GM23338 (cell line): ENCODE results near the gene FRAS1. TPM values are rescaled to one million over a fixed set of nuclear protein-coding genes. Genes with fewer than 3 reads are reported as not detected.
A peak's percentile ranks its signal among the peaks of the same experiment; 100 is the strongest.

ENCODE experiments used
- ATAC-seq: fragments of 200-7000 bp; cut with Tn5 transposase; 3 replicates; pipeline ENCODE4 v1.9.1; 2020
- DNase-seq: peaks from one replicate; pipeline ENCODE4 v3.0.0-alpha.2; 2015; ENCODE audit warnings: low spot score
- H2AFZ ChIP-seq: fragments of 200-600 bp; sonication (generic); 2 replicates; pipeline ENCODE4 v1.8.0; 2016; ENCODE audit warnings: antibody characterized with exemption, mild to moderate bottlenecking, moderate library complexity
- H3F3A ChIP-seq: fragments of 200-600 bp; sonication (generic); replicated peaks from 2 replicates; pipeline ENCODE4 v1.8.0; 2017; ENCODE audit warnings: antibody characterized with exemption, mixed run types, low read depth
- H3K27ac ChIP-seq: fragments of 200-600 bp; sonication (generic); 2 replicates; pipeline ENCODE4 v1.6.1; 2016; ENCODE audit warnings: low read depth
- H3K27me3 ChIP-seq: fragments of 200-600 bp; sonication (generic); 2 replicates; pipeline ENCODE4 v1.8.0; 2016; ENCODE audit warnings: mild to moderate bottlenecking, mixed run types, moderate library complexity; ENCODE audit not compliant: insufficient read depth
- H3K36me3 ChIP-seq: fragments of 200-600 bp; sonication (generic); 2 replicates; pipeline ENCODE4 v1.8.0; 2016; ENCODE audit warnings: mild to moderate bottlenecking; ENCODE audit not compliant: insufficient read depth
- H3K4me1 ChIP-seq: fragments of 200-600 bp; sonication (generic); 2 replicates; pipeline ENCODE4 v1.8.0; 2016; ENCODE audit warnings: mild to moderate bottlenecking, moderate library complexity; ENCODE audit not compliant: insufficient read depth
- H3K4me2 ChIP-seq: fragments of 200-600 bp; sonication (generic); 2 replicates; pipeline ENCODE4 v1.7.1; 2017; ENCODE audit warnings: mixed run types
- H3K4me3 ChIP-seq: fragments of 200-600 bp; sonication (generic); 2 replicates; pipeline ENCODE4 v1.6.1; 2016; ENCODE audit warnings: mixed run types
- H3K79me2 ChIP-seq: fragments of 200-600 bp; sonication (generic); replicated peaks from 2 replicates; pipeline ENCODE4 v1.8.0; 2017; ENCODE audit warnings: mild to moderate bottlenecking; ENCODE audit not compliant: insufficient read depth
- H3K9me2 ChIP-seq: fragments of 200-600 bp; sonication (generic); 2 replicates; pipeline ENCODE4 v1.8.0; 2017; ENCODE audit not compliant: insufficient read depth
- H4K20me1 ChIP-seq: fragments of 200-600 bp; sonication (generic); replicated peaks from 2 replicates; pipeline ENCODE4 v1.8.0; 2017; ENCODE audit warnings: mild to moderate bottlenecking; ENCODE audit not compliant: insufficient read depth
- H3K27ac Mint-ChIP-seq: 2 replicates; pipeline ENCODE4 v1.8.0; 2020; ENCODE audit warnings: inconsistent platforms, mild to moderate bottlenecking, moderate library complexity, mixed read lengths
- H3K27me3 Mint-ChIP-seq: 3 replicates; pipeline ENCODE4 v1.8.0; 2022; ENCODE audit warnings: low read depth, mild to moderate bottlenecking, moderate library complexity, mixed read lengths, inconsistent platforms; ENCODE audit not compliant: insufficient read depth, poor library complexity
- H3K36me3 Mint-ChIP-seq: 3 replicates; pipeline ENCODE4 v1.8.0; 2021; ENCODE audit warnings: low read depth, mild to moderate bottlenecking, inconsistent platforms, moderate library complexity, mixed read lengths
- H3K4me1 Mint-ChIP-seq: 3 replicates; pipeline ENCODE4 v1.8.0; 2020; ENCODE audit warnings: mild to moderate bottlenecking, inconsistent platforms, mixed read lengths
- H3K4me3 Mint-ChIP-seq: 3 replicates; pipeline ENCODE4 v1.8.0; 2021; ENCODE audit warnings: moderate library complexity, mild to moderate bottlenecking, inconsistent platforms, mixed read lengths
- H3K9me3 Mint-ChIP-seq: 3 replicates; pipeline ENCODE4 v1.8.0; 2020; ENCODE audit warnings: moderate library complexity, mild to moderate bottlenecking, inconsistent platforms, mixed read lengths
- STAT1 ChIP-seq: IDR thresholded peaks from one replicate; pipeline ENCODE4 v1.6.1; 2016; ENCODE audit warnings: antibody characterized with exemption; ENCODE audit not compliant: unreplicated experiment
- ZNF114 ChIP-seq: fragments of 250-450 bp; sonication (Bioruptor Pico); IDR thresholded peaks from 2 replicates; pipeline ENCODE4 v1.5.0; 2020; ENCODE audit warnings: mild to moderate bottlenecking, moderate library complexity
- polyA plus RNA-seq: library from polyadenylated mRNA; unstranded; fragments of >200 nt; fragmentation: Nextera tagmentation; extraction: Ambion mirVana; gene quantifications from 2 replicates; pipeline ENCODE4 v1.2.1, GENCODE V29; 2016
- total RNA-seq: library from RNA; depleted of rRNA; stranded (reverse); fragments of >200 nt; shearing (Covaris generic); gene quantifications from 2 replicates; pipeline ENCODE4 v1.2.3, GENCODE V29; 2014
- TF ChIP-seq, protein P1 (sequence below): IDR thresholded peaks from 2 replicates; pipeline ENCODE4 v1.6.1; 2016; ENCODE audit warnings: antibody characterized with exemption
- TF ChIP-seq, protein P2 (sequence below): fragments of 250-450 bp; sonication (Bioruptor Pico); IDR thresholded peaks from 2 replicates; pipeline ENCODE4 v1.5.0; 2020; ENCODE audit warnings: mild to moderate bottlenecking, moderate library complexity
- TF ChIP-seq, protein P3 (sequence below), 2 experiments: fragments of 200-600 bp in 1 of 2; sonication (generic) in 1 of 2; conservative IDR thresholded peaks; 2 replicates each; pipeline versions ENCODE4 v1.5.1 to v1.6.1; 2016 to 2017; ENCODE audit warnings: antibody characterized with exemption in 2 of 2, low read depth in 2 of 2, mild to moderate bottlenecking in 2 of 2, moderate library complexity in 1 of 2

FRAS1 gene
- total and polyA plus RNA-seq, 2 experiments from 2014 or later: 12.4 to 108 TPM

DNA sequence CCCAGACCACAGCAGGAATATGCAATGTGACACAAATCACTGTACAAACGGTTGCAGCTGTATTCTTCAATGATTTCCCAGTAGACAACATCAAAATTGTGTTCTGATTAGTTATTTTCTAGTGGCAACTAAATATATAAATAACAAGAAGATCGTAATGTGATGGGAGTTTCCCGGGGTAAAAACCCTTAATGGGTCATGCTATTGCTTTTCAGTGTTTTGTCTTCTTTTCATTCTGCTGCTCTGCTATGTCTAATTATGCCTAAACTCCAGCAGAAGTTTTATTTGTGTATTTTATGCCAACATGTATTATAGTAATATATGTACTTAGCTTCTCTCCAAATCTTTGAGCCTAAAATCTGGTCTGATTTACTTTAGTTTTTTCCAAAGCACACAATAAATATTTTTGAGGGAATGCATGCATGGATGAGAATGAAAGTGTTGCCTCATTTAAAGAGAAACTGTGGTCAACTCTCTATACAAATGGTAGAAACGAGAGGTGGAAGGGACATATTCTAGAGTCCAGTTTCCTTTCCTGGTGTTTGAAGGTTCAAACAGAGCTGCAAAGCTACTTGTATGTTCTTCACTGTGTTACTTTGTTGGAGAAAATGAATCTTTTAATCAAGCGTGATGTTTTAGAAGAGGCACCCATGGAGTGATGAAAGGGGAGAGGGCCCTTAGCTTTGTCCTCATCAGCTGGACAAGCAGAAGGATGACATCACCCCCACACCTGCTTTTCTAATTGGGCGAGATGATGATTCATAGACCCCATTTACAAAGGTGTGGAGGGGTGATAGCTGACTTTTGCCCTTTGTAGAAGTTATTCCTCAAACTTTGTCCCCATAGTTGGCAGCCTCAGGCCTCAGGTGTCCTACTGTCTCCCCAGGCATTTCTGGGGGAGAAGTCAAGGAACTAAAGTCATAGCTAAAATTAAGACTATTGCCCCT is 129.7 kb downstream of the FRAS1 start (continued):
- TF ChIP-seq, protein P1, sequence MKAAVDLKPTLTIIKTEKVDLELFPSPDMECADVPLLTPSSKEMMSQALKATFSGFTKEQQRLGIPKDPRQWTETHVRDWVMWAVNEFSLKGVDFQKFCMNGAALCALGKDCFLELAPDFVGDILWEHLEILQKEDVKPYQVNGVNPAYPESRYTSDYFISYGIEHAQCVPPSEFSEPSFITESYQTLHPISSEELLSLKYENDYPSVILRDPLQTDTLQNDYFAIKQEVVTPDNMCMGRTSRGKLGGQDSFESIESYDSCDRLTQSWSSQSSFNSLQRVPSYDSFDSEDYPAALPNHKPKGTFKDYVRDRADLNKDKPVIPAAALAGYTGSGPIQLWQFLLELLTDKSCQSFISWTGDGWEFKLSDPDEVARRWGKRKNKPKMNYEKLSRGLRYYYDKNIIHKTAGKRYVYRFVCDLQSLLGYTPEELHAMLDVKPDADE: no peak
- TF ChIP-seq, protein P2, sequence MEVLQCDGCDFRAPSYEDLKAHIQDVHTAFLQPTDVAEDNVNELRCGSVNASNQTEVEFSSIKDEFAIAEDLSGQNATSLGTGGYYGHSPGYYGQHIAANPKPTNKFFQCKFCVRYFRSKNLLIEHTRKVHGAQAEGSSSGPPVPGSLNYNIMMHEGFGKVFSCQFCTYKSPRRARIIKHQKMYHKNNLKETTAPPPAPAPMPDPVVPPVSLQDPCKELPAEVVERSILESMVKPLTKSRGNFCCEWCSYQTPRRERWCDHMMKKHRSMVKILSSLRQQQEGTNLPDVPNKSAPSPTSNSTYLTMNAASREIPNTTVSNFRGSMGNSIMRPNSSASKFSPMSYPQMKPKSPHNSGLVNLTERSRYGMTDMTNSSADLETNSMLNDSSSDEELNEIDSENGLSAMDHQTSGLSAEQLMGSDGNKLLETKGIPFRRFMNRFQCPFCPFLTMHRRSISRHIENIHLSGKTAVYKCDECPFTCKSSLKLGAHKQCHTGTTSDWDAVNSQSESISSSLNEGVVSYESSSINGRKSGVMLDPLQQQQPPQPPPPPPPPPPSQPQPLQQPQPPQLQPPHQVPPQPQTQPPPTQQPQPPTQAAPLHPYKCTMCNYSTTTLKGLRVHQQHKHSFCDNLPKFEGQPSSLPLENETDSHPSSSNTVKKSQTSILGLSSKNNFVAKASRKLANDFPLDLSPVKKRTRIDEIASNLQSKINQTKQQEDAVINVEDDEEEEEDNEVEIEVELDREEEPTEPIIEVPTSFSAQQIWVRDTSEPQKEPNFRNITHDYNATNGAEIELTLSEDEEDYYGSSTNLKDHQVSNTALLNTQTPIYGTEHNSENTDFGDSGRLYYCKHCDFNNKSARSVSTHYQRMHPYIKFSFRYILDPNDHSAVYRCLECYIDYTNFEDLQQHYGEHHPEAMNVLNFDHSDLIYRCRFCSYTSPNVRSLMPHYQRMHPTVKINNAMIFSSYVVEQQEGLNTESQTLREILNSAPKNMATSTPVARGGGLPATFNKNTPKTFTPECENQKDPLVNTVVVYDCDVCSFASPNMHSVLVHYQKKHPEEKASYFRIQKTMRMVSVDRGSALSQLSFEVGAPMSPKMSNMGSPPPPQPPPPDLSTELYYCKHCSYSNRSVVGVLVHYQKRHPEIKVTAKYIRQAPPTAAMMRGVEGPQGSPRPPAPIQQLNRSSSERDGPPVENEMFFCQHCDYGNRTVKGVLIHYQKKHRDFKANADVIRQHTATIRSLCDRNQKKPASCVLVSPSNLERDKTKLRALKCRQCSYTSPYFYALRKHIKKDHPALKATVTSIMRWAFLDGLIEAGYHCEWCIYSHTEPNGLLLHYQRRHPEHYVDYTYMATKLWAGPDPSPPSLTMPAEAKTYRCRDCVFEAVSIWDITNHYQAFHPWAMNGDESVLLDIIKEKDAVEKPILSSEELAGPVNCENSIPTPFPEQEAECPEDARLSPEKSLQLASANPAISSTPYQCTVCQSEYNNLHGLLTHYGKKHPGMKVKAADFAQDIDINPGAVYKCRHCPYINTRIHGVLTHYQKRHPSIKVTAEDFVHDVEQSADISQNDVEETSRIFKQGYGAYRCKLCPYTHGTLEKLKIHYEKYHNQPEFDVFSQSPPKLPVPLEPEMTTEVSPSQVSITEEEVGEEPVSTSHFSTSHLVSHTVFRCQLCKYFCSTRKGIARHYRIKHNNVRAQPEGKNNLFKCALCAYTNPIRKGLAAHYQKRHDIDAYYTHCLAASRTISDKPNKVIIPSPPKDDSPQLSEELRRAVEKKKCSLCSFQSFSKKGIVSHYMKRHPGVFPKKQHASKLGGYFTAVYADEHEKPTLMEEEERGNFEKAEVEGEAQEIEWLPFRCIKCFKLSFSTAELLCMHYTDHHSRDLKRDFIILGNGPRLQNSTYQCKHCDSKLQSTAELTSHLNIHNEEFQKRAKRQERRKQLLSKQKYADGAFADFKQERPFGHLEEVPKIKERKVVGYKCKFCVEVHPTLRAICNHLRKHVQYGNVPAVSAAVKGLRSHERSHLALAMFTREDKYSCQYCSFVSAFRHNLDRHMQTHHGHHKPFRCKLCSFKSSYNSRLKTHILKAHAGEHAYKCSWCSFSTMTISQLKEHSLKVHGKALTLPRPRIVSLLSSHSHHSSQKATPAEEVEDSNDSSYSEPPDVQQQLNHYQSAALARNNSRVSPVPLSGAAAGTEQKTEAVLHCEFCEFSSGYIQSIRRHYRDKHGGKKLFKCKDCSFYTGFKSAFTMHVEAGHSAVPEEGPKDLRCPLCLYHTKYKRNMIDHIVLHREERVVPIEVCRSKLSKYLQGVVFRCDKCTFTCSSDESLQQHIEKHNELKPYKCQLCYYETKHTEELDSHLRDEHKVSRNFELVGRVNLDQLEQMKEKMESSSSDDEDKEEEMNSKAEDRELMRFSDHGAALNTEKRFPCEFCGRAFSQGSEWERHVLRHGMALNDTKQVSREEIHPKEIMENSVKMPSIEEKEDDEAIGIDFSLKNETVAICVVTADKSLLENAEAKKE: no peak
- TF ChIP-seq STAT1: no peak

DNA sequence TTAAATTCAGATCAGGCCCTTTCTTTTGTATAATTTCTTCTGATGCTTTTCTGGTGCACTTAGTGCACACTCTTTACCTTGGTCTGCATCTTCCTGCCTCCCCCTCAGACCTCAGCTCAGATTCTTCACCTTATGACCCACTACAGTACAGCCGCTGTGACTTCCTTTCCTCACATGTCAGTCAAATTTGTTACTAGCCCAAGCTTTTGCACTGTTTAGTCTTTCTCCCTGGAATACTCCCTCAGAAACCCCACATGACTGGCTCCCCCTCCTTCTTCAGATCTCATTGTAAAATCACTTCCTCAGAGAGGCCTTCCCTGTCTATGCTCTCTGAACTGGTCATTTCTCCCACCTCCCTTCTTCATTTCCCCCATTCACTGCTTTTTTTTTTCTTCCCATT is 132.9 kb downstream of the FRAS1 start:
- Histone ChIP-seq H2AFZ (no peak overlapping the region), H3K36me3 (no peaks in the 10 kb centered on the region; the same call in 1 of the 2 replicates), H3K79me2 (peaks cover 96% of the 10 kb centered on the region), H3K4me3 (no peak overlapping the region), H3K4me1 (no peaks in the 10 kb centered on the region; the same call in 1 of the 2 replicates), H3F3A (no peaks in the 10 kb centered on the region), H3K27ac (no peak overlapping the region), H3K9me2 (no peaks in the 10 kb centered on the region; the same call in 1 of the 2 replicates), H4K20me1 (peaks cover 8% of the 10 kb centered on the region), H3K27me3 (no peaks in the 10 kb centered on the region), H3K4me2 (peak overlapping the region; percentile 31; the same call in 1 of the 2 replicates)
- DNase-seq: no peak
- Mint-ChIP-seq H3K4me3 (no peak overlapping the region), H3K27ac (no peak overlapping the region), H3K9me3 (peaks cover 27% of the 10 kb centered on the region), H3K27me3 (peaks cover 2% of the 10 kb centered on the region), H3K4me1 (peaks cover 14% of the 10 kb centered on the region; the same call in 2 of the 3 replicates), H3K36me3 (peaks cover 38% of the 10 kb centered on the region)
- ATAC-seq: no peak
- TF ChIP-seq ZNF114 (CRISPR knock-in tag) (no peak), STAT1 (no peak)
- TF ChIP-seq, protein P3, sequence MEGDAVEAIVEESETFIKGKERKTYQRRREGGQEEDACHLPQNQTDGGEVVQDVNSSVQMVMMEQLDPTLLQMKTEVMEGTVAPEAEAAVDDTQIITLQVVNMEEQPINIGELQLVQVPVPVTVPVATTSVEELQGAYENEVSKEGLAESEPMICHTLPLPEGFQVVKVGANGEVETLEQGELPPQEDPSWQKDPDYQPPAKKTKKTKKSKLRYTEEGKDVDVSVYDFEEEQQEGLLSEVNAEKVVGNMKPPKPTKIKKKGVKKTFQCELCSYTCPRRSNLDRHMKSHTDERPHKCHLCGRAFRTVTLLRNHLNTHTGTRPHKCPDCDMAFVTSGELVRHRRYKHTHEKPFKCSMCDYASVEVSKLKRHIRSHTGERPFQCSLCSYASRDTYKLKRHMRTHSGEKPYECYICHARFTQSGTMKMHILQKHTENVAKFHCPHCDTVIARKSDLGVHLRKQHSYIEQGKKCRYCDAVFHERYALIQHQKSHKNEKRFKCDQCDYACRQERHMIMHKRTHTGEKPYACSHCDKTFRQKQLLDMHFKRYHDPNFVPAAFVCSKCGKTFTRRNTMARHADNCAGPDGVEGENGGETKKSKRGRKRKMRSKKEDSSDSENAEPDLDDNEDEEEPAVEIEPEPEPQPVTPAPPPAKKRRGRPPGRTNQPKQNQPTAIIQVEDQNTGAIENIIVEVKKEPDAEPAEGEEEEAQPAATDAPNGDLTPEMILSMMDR (conservative IDR thresholded peaks at IDR 0.05; ENCODE audit: low read depth in 2 of 2): no peak
